ENCODE data around the gene STAT5A. TPM values are rescaled to one million over a fixed set of nuclear protein-coding genes. Genes with fewer than 3 reads are reported as not detected.

STAT5A gene
- total and polyA plus RNA-seq, 4 donors, result 4.3 to 8.5 (median 7.5) TPM

GRCh38 chr17:42266918-42267766 is 21.2 kb upstream of the STAT5A start:
- no CpG with 5 or more reads among the region's 9 CpGs for WGBS (ENCODE audit: insufficient coverage)
- H3K4me1 ChIP-seq (ENCODE audit: control insufficient read depth, insufficient read depth, low read length), result no peaks in the 10 kb centered on the region
- no peaks in the 10 kb centered on the region for H3K36me3 ChIP-seq (ENCODE audit: control insufficient read depth, insufficient read depth, low read length)
- no peaks in the 10 kb centered on the region for H3K27me3 ChIP-seq (ENCODE audit: control insufficient read depth, insufficient read depth, low read length)
- no peak overlapping the region for H3K27ac ChIP-seq (ENCODE audit: low read depth, low read length)
- H3K9me3 ChIP-seq (ENCODE audit: control insufficient read depth, insufficient read depth, low read length), result no peaks in the 10 kb centered on the region
- no peak for DNase-seq (ENCODE audit: low read depth in 4 of 6, low spot score in 6 of 6)
- no peak overlapping the region for H3K4me3 ChIP-seq (ENCODE audit: low read depth, low read length)

GRCh38 chr17:42268236-42268635 is 20.1 kb upstream of the STAT5A start:
- no peaks in the 10 kb centered on the region for H3K27me3 ChIP-seq (ENCODE audit: control insufficient read depth, insufficient read depth, low read length)
- H3K9me3 ChIP-seq (ENCODE audit: control insufficient read depth, insufficient read depth, low read length), result no peaks in the 10 kb centered on the region
- 85% methylated on average over 4 of the region's 5 CpGs for WGBS (ENCODE audit: insufficient coverage)
- no peak overlapping the region for H3K4me3 ChIP-seq (ENCODE audit: low read depth, low read length)
- H3K4me1 ChIP-seq (ENCODE audit: control insufficient read depth, insufficient read depth, low read length), result no peaks in the 10 kb centered on the region
- no peaks in the 10 kb centered on the region for H3K36me3 ChIP-seq (ENCODE audit: control insufficient read depth, insufficient read depth, low read length)
- no peak overlapping the region for H3K27ac ChIP-seq (ENCODE audit: low read depth, low read length)
- no peak for DNase-seq (ENCODE audit: low read depth in 4 of 6, low spot score in 6 of 6)

- H3K36me3 ChIP-seq (ENCODE audit: control insufficient read depth, insufficient read depth, low read length), result no peaks in the 10 kb centered on the region
- H3K4me3 ChIP-seq (ENCODE audit: low read depth, low read length), result no peak overlapping the region
- no peaks in the 10 kb centered on the region for H3K9me3 ChIP-seq (ENCODE audit: control insufficient read depth, insufficient read depth, low read length)
- no peak overlapping the region for H3K27ac ChIP-seq (ENCODE audit: low read depth, low read length)
- H3K27me3 ChIP-seq (ENCODE audit: control insufficient read depth, insufficient read depth, low read length), result no peaks in the 10 kb centered on the region
- H3K4me1 ChIP-seq (ENCODE audit: control insufficient read depth, insufficient read depth, low read length), result no peaks in the 10 kb centered on the region
- DNase-seq (ENCODE audit: low read depth in 4 of 6, low spot score in 6 of 6), result no peak
- WGBS (ENCODE audit: insufficient coverage), result no CpG with 5 or more reads among the region's 4 CpGs
Observed at GRCh38 chr17:42270170-42270535, 18.1 kb upstream of the STAT5A start.

GRCh38 chr17:42270596-42270995 is 17.7 kb upstream of the STAT5A start:
- Histone ChIP-seq H3K9me3 (ENCODE audit: control insufficient read depth, insufficient read depth, low read length) (no peaks in the 10 kb centered on the region), H3K27me3 (ENCODE audit: control insufficient read depth, insufficient read depth, low read length) (no peaks in the 10 kb centered on the region), H3K36me3 (ENCODE audit: control insufficient read depth, insufficient read depth, low read length) (no peaks in the 10 kb centered on the region), H3K27ac (ENCODE audit: low read depth, low read length) (no peak overlapping the region), H3K4me1 (ENCODE audit: control insufficient read depth, insufficient read depth, low read length) (no peaks in the 10 kb centered on the region), H3K4me3 (ENCODE audit: low read depth, low read length) (no peak overlapping the region)
- DNase-seq (ENCODE audit: low read depth in 4 of 6, low spot score in 6 of 6), result no peak
- 77% methylated on average over 2 of the region's 6 CpGs for WGBS (ENCODE audit: insufficient coverage)

GRCh38 chr17:42271006-42271778 is 17.1 kb upstream of the STAT5A start:
- Histone ChIP-seq H3K36me3 (ENCODE audit: control insufficient read depth, insufficient read depth, low read length) (no peaks in the 10 kb centered on the region), H3K9me3 (ENCODE audit: control insufficient read depth, insufficient read depth, low read length) (no peaks in the 10 kb centered on the region), H3K27me3 (ENCODE audit: control insufficient read depth, insufficient read depth, low read length) (no peaks in the 10 kb centered on the region), H3K27ac (ENCODE audit: low read depth, low read length) (no peak overlapping the region), H3K4me3 (ENCODE audit: low read depth, low read length) (no peak overlapping the region), H3K4me1 (ENCODE audit: control insufficient read depth, insufficient read depth, low read length) (no peaks in the 10 kb centered on the region)
- no CpG with 5 or more reads among the region's 3 CpGs for WGBS (ENCODE audit: insufficient coverage)
- DNase-seq (ENCODE audit: low read depth in 4 of 6, low spot score in 6 of 6), result no peak

GRCh38 chr17:42271779-42272035 is 16.6 kb upstream of the STAT5A start:
- no peaks in the 10 kb centered on the region for H3K9me3 ChIP-seq (ENCODE audit: control insufficient read depth, insufficient read depth, low read length)
- no peaks in the 10 kb centered on the region for H3K27me3 ChIP-seq (ENCODE audit: control insufficient read depth, insufficient read depth, low read length)
- H3K4me1 ChIP-seq (ENCODE audit: control insufficient read depth, insufficient read depth, low read length), result peaks cover 2% of the 10 kb centered on the region
- no peak overlapping the region for H3K4me3 ChIP-seq (ENCODE audit: low read depth, low read length)
- H3K36me3 ChIP-seq (ENCODE audit: control insufficient read depth, insufficient read depth, low read length), result no peaks in the 10 kb centered on the region
- no peak for DNase-seq (ENCODE audit: low read depth in 4 of 6, low spot score in 6 of 6)
- H3K27ac ChIP-seq (ENCODE audit: low read depth, low read length), result no peak overlapping the region

GRCh38 chr17:42272162-42272907 is 16.0 kb upstream of the STAT5A start:
- DNase-seq (ENCODE audit: low read depth in 4 of 6, low spot score in 6 of 6), result no peak
- peaks cover 9% of the 10 kb centered on the region for H3K4me1 ChIP-seq (ENCODE audit: control insufficient read depth, insufficient read depth, low read length)
- no peak overlapping the region for H3K27ac ChIP-seq (ENCODE audit: low read depth, low read length)
- no peaks in the 10 kb centered on the region for H3K36me3 ChIP-seq (ENCODE audit: control insufficient read depth, insufficient read depth, low read length)
- no peaks in the 10 kb centered on the region for H3K27me3 ChIP-seq (ENCODE audit: control insufficient read depth, insufficient read depth, low read length)
- WGBS (ENCODE audit: insufficient coverage), result 38% methylated on average over 3 of the region's 7 CpGs
- H3K4me3 ChIP-seq (ENCODE audit: low read depth, low read length), result no peak overlapping the region
- H3K9me3 ChIP-seq (ENCODE audit: control insufficient read depth, insufficient read depth, low read length), result no peaks in the 10 kb centered on the region

- H3K27me3 ChIP-seq (ENCODE audit: control insufficient read depth, insufficient read depth, low read length), result no peaks in the 10 kb centered on the region
- peaks cover 11% of the 10 kb centered on the region for H3K4me1 ChIP-seq (ENCODE audit: control insufficient read depth, insufficient read depth, low read length)
- no peak for DNase-seq (ENCODE audit: low read depth in 4 of 6, low spot score in 6 of 6)
- no peaks in the 10 kb centered on the region for H3K36me3 ChIP-seq (ENCODE audit: control insufficient read depth, insufficient read depth, low read length)
- no peak overlapping the region for H3K27ac ChIP-seq (ENCODE audit: low read depth, low read length)
- no peak overlapping the region for H3K4me3 ChIP-seq (ENCODE audit: low read depth, low read length)
- H3K9me3 ChIP-seq (ENCODE audit: control insufficient read depth, insufficient read depth, low read length), result no peaks in the 10 kb centered on the region
- 100% methylated on average over 1 of the region's 7 CpGs for WGBS (ENCODE audit: insufficient coverage)
Observed at GRCh38 chr17:42273474-42274252, 14.6 kb upstream of the STAT5A start.

GRCh38 chr17:42274253-42274542 is 14.1 kb upstream of the STAT5A start:
- Histone ChIP-seq H3K27ac (ENCODE audit: low read depth, low read length) (no peak overlapping the region), H3K27me3 (ENCODE audit: control insufficient read depth, insufficient read depth, low read length) (no peaks in the 10 kb centered on the region), H3K4me1 (ENCODE audit: control insufficient read depth, insufficient read depth, low read length) (peaks cover 11% of the 10 kb centered on the region), H3K36me3 (ENCODE audit: control insufficient read depth, insufficient read depth, low read length) (no peaks in the 10 kb centered on the region), H3K4me3 (ENCODE audit: low read depth, low read length) (no peak overlapping the region), H3K9me3 (ENCODE audit: control insufficient read depth, insufficient read depth, low read length) (no peaks in the 10 kb centered on the region)
- no peak for DNase-seq (ENCODE audit: low read depth in 4 of 6, low spot score in 6 of 6)
- WGBS (ENCODE audit: insufficient coverage), result no CpG with 5 or more reads among the region's 3 CpGs

Measured in spinal cord (tissue), 10 donors.